Spleen (tissue), 11 donors: ENCODE results near the gene RIPOR2. TPM values are rescaled to one million over a fixed set of nuclear protein-coding genes. Genes with fewer than 3 reads are reported as not detected.

Source experiments
- DNase-seq: peaks from one replicate; pipeline ENCODE4 v3.0.0-alpha.2; 2020
- H3K27ac ChIP-seq, 8 donors: fragments of 200-600 bp; sonication (generic) in 7 of 8; 1 replicate in 4 of 8; 2 replicates in 4 of 8; pipeline versions ENCODE4 v1.5.0 to v1.8.0; 2016 to 2021; ENCODE audit warnings: inconsistent platforms in 4 of 8, mild to moderate bottlenecking in 4 of 8, moderate library complexity in 1 of 8
- H3K27me3 ChIP-seq, 7 donors: fragments of 200-600 bp; sonication (generic) in 6 of 7; replicated peaks in 1 of 7; 1 replicate in 4 of 7; 2 replicates in 3 of 7; pipeline versions ENCODE4 v1.5.0 to v1.8.0; 2016 to 2021; ENCODE audit warnings: inconsistent platforms in 3 of 7, mild to moderate bottlenecking in 1 of 7
- H3K36me3 ChIP-seq, 6 donors: fragments of 200-600 bp; sonication (generic) in 5 of 6; 1 replicate in 4 of 6; 2 replicates in 2 of 6; pipeline versions ENCODE4 v1.5.0 to v1.8.0; 2016 to 2021; ENCODE audit warnings: inconsistent platforms in 2 of 6
- H3K4me1 ChIP-seq, 6 donors: fragments of 200-600 bp; sonication (generic) in 5 of 6; 1 replicate in 3 of 6; 2 replicates in 3 of 6; pipeline versions ENCODE4 v1.5.0 to v1.8.0; 2016 to 2021; ENCODE audit warnings: inconsistent platforms in 3 of 6
- H3K4me3 ChIP-seq, 8 donors: fragments of 200-600 bp; sonication (generic) in 7 of 8; 1 replicate in 4 of 8; 2 replicates in 4 of 8; pipeline versions ENCODE4 v1.5.0 to v1.8.0; 2016 to 2021; ENCODE audit warnings: inconsistent platforms in 4 of 8, mild to moderate bottlenecking in 4 of 8, moderate library complexity in 2 of 8
- H3K9me3 ChIP-seq, 8 donors: fragments of 200-600 bp; sonication (generic) in 7 of 8; 1 replicate in 4 of 8; 2 replicates in 4 of 8; pipeline versions ENCODE4 v1.5.0 to v1.8.0; 2016 to 2021; ENCODE audit warnings: inconsistent platforms in 4 of 8
- CTCF ChIP-seq, 11 experiments: fragments of 200-600 bp in 7 of 11; fragments of 450-650 bp in 4 of 11; sonication (generic) in 4 of 11; IDR thresholded peaks in 8 of 11; conservative IDR thresholded peaks in 3 of 11; 1 replicate in 7 of 11; 2 replicates in 4 of 11; pipeline versions ENCODE4 v1.4.0 to v1.8.0; 2016 to 2021; ENCODE audit warnings: antibody characterized with exemption in 11 of 11, inconsistent platforms in 4 of 11, mild to moderate bottlenecking in 1 of 11
- POLR2A ChIP-seq, 3 donors: fragments of 450-650 bp; IDR thresholded peaks; one replicate each; pipeline ENCODE4 v1.5.1; 2017; ENCODE audit warnings: antibody characterized with exemption in 3 of 3, mild to moderate bottlenecking in 1 of 3
- POLR2AphosphoS5 ChIP-seq, 3 donors: sonication (generic); formaldehyde crosslinking; IDR thresholded peaks; one replicate each; pipeline ENCODE4 v1.5.1; 2017; ENCODE audit warnings: antibody characterized with exemption in 3 of 3
- WGBS, 5 donors: extraction: QIAGEN DNeasy Blood & Tissue Kit in 3 of 5; methylation state at CpG; one replicate each; pipeline versions ENCODE4 v1.1.5 to v1.1.7; 2013 to 2018; 5-methylcytosine and 5-hydroxymethylcytosine counted together
- intact Hi-C: fragments of 100-400 bp; cut with DNase I; formaldehyde crosslinking; loops from one replicate; pipeline ENCODE4 v1.15.0; 2023; ENCODE audit warnings: low total_unique reads
- polyA plus RNA-seq, 3 donors: library from polyadenylated mRNA; stranded (reverse); fragments of 200-250 nt; gene quantifications; one replicate each; pipeline ENCODE4 v1.2.1, GENCODE V29; 2013
- total RNA-seq, 7 donors: library from RNA; depleted of rRNA in 3 of 7; stranded (reverse); fragments of >200 nt in 3 of 7; fragmentation: NEBNext Ultra II Directional in 4 of 7; extraction: Animal tissue kit (Norgen Biotek cat#: 25700) in 4 of 7; gene quantifications; one replicate each; pipeline versions ENCODE4 v1.1.0 to v1.2.1, GENCODE V29; 2016 to 2021
- donor health status: healthy with polysubstance abuse.
- donor health status: DM: no; HTN: no; CAD: no; lungs with moderate emphysema.
- donor health status: DM: no; HTN: no; CAD: no.
- donor health status: Bipolar disorder and iron deficiency.
- donor health status: healthy.
- donor health status: DM: no; HTN: no; CAD: no.
- donor health status: DM: yes; HTN: yes; CAD: no.

RIPOR2 gene
- total and polyA plus RNA-seq, 10 donors, result 40.6 to 247 (median 147) TPM

GRCh38 chr6:24961852-24962251 lies 26.1 kb upstream of the RIPOR2 start:
- WGBS, 5 donors, result 59 to 72% (median 61%) methylated on average over 5 of the region's 5 CpGs
- no peak for TF ChIP-seq POLR2AphosphoS5 (IDR thresholded peaks at IDR 0.05)
- no peaks in the 10 kb centered on the region for H3K27me3 ChIP-seq
- peaks cover 0 to 6% (median 0%) of the 10 kb centered on the region in 8 donors for H3K9me3 ChIP-seq
- intact Hi-C loops, result no loop called here
- no peak overlapping the region for H3K4me3 ChIP-seq
- peak overlapping the region in 3 of 8 donors; percentile 7 to 47 (median 43) for H3K27ac ChIP-seq
- H3K4me1 ChIP-seq, result peaks cover 0 to 72% (median 34%) of the 10 kb centered on the region in 6 donors
- H3K36me3 ChIP-seq, result no peaks in the 10 kb centered on the region
- no peak for DNase-seq

- Histone ChIP-seq H3K4me3 (no peak overlapping the region), H3K9me3 (peaks cover 0 to 6% (median 0%) of the 10 kb centered on the region in 8 donors), H3K36me3 (no peaks in the 10 kb centered on the region), H3K4me1 (peaks cover 0 to 74% (median 40%) of the 10 kb centered on the region in 6 donors), H3K27me3 (no peaks in the 10 kb centered on the region), H3K27ac (peak overlapping the region in 6 of 8 donors; percentile 0 to 62 (median 27))
- WGBS, 5 donors, result 31 to 53% (median 38%) methylated on average over 3 of the region's 3 CpGs
- no peak for DNase-seq
- no peak for TF ChIP-seq POLR2A (IDR thresholded peaks at IDR 0.05)
- TF ChIP-seq POLR2AphosphoS5 (IDR thresholded peaks at IDR 0.05), result no peak
- no peak for TF ChIP-seq CTCF (IDR thresholded peaks at IDR 0.05 in 8 of 11, conservative IDR thresholded peaks at IDR 0.05 in 3 of 11)
- intact Hi-C loops, result no loop called here
Measured at GRCh38 chr6:24960991-24961475, 25.3 kb upstream of the RIPOR2 start.

- Histone ChIP-seq H3K27ac (peak overlapping the region in 4 of 8 donors; percentile 14 to 62 (median 38)), H3K4me3 (peak overlapping the region in 1 of 8 donors; percentile 3), H3K27me3 (no peaks in the 10 kb centered on the region), H3K36me3 (no peaks in the 10 kb centered on the region), H3K9me3 (peaks cover 0 to 6% (median 0%) of the 10 kb centered on the region in 8 donors), H3K4me1 (peaks cover 0 to 88% (median 47%) of the 10 kb centered on the region in 6 donors)
- intact Hi-C loops, result no loop called here
- TF ChIP-seq POLR2AphosphoS5 (IDR thresholded peaks at IDR 0.05), result no peak
- TF ChIP-seq CTCF (IDR thresholded peaks at IDR 0.05 in 8 of 11, conservative IDR thresholded peaks at IDR 0.05 in 3 of 11), result no peak
- 10 to 38% (median 25%) methylated on average over 1 of the region's 1 CpG for WGBS, 5 donors
- no peak for DNase-seq
Measured at GRCh38 chr6:24959319-24959718, 23.6 kb upstream of the RIPOR2 start.

GRCh38 chr6:24957199-24957598 lies 21.4 kb upstream of the RIPOR2 start:
- Histone ChIP-seq H3K4me1 (peaks cover 12 to 90% (median 64%) of the 10 kb centered on the region in 6 donors), H3K27me3 (no peaks in the 10 kb centered on the region), H3K27ac (peak overlapping the region in 2 of 8 donors; percentile 41 to 93), H3K9me3 (peaks cover 0 to 6% (median 0%) of the 10 kb centered on the region in 8 donors), H3K36me3 (no peaks in the 10 kb centered on the region), H3K4me3 (no peak overlapping the region)
- intact Hi-C loops, result no loop called here
- DNase-seq, result no peak
- TF ChIP-seq POLR2AphosphoS5 (IDR thresholded peaks at IDR 0.05) (no peak), POLR2A (IDR thresholded peaks at IDR 0.05) (no peak), CTCF (IDR thresholded peaks at IDR 0.05 in 8 of 11, conservative IDR thresholded peaks at IDR 0.05 in 3 of 11) (no peak)
- 77 to 82% (median 78%) methylated on average over 3 of the region's 3 CpGs for WGBS, 5 donors
